ENCODE measurements around the gene BRIP1. TPM values are rescaled to one million over a fixed set of nuclear protein-coding genes. Genes with fewer than 3 reads are reported as not detected.

Gene BRIP1
- total RNA-seq, 1 experiment from 2014 or later = 20.2 TPM

DNA sequence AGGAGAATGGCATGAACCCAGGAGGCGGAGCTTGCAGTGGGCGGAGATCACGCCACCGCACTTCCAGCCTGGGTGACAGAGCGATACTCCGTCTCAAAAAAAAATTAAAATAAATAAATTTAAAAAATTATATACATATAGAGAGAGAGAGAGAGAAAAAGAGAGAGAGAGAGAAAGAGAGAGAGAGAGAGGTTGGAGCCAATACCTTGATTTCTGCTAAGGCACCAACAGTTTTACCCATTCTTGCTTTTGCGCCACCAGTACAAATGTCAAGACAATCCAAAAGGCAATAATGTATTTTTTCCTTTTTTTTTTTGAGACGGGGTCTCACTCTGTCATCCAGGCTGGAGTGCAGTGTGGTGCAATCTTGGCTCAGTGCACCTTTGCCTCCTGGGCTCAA is 17.2 kb downstream of the BRIP1 start:
- H2BK120ac ChIP-seq (ENCODE audit: low read depth, low read length, poor library complexity, severe bottlenecking) = no peak overlapping the region
- no peak overlapping the region for H2BK15ac ChIP-seq (ENCODE audit: low read depth, low read length)
- no peak overlapping the region for H3T11ph ChIP-seq (ENCODE audit: low read length)
- Mint-ChIP-seq H3K36me3 (ENCODE audit: insufficient read depth in 1 of 3, low read depth in 3 of 3) (peaks cover 30 to 60% (median 59%) of the 10 kb centered on the region in 3 experiments), H3K4me3 (no peak overlapping the region), H3K27me3 (ENCODE audit: low read depth) (no peaks in the 10 kb centered on the region), H3K9me3 (no peaks in the 10 kb centered on the region), H3K4me1 (no peaks in the 10 kb centered on the region), H3K27ac (no peak overlapping the region)
- H3K27ac ChIP-seq (ENCODE audit: insufficient read length, low read depth, low read length) = no peak overlapping the region
- no peak overlapping the region for H3K9ac ChIP-seq (ENCODE audit: extremely low read depth, insufficient read length, low read length)
- no peak overlapping the region for H2BK12ac ChIP-seq (ENCODE audit: insufficient read length, low read depth, low read length)
- H3K79me2 ChIP-seq (ENCODE audit: insufficient read depth, low read length) = no peaks in the 10 kb centered on the region
- H2BK20ac ChIP-seq (ENCODE audit: low read depth, low read length, poor library complexity, severe bottlenecking) = no peak overlapping the region
- no peak for DNase-seq
- H2AK5ac ChIP-seq (ENCODE audit: insufficient read length, low read length) = no peak overlapping the region
- no peaks in the 10 kb centered on the region for H3K4me1 ChIP-seq (ENCODE audit: insufficient read depth, low read length)
- no peaks in the 10 kb centered on the region for H3K79me1 ChIP-seq (ENCODE audit: insufficient read depth, low read depth, low read length, poor library complexity, severe bottlenecking)
- H3K18ac ChIP-seq (ENCODE audit: insufficient read length, low read depth, low read length) = no peak overlapping the region
- H3K56ac ChIP-seq (ENCODE audit: insufficient read length, low read depth, low read length) = no peak overlapping the region
- WGBS (ENCODE audit: extremely low coverage, insufficient read length, low lambda C conversion rate) = no CpG with 5 or more reads among the region's 8 CpGs
- H3K9me3 ChIP-seq (ENCODE audit: control insufficient read depth, low read depth, low read length) = no peaks in the 10 kb centered on the region
- H4K20me1 ChIP-seq (ENCODE audit: control insufficient read depth, insufficient read depth, insufficient read length) = no peaks in the 10 kb centered on the region
- H4K5ac ChIP-seq (ENCODE audit: insufficient read length, low read depth, low read length) = no peak overlapping the region
- H3K23me2 ChIP-seq (ENCODE audit: insufficient read length, low read depth, low read length, poor library complexity, severe bottlenecking) = no peaks in the 10 kb centered on the region
- H3K4me2 ChIP-seq (ENCODE audit: insufficient read depth, insufficient read length, low read length) = no peak overlapping the region
- no peak overlapping the region for H3K14ac ChIP-seq (ENCODE audit: insufficient read depth, low read length)
- H2AFZ ChIP-seq (ENCODE audit: low read length) = no peak overlapping the region
- H4K91ac ChIP-seq (ENCODE audit: insufficient read length, low read depth, low read length) = no peak overlapping the region
- no peak overlapping the region for H4K8ac ChIP-seq (replicated peaks; ENCODE audit: insufficient read length, low read depth, low read length)
- H3K4ac ChIP-seq (ENCODE audit: low read depth, low read length) = no peak overlapping the region
- H3K23ac ChIP-seq (ENCODE audit: insufficient read length, low read depth, low read length) = no peak overlapping the region
- no peaks in the 10 kb centered on the region for H3K27me3 ChIP-seq (ENCODE audit: insufficient read depth, low read length)
- H2BK5ac ChIP-seq (ENCODE audit: insufficient read length, low read length) = no peak overlapping the region
- TF ChIP-seq, protein P1, sequence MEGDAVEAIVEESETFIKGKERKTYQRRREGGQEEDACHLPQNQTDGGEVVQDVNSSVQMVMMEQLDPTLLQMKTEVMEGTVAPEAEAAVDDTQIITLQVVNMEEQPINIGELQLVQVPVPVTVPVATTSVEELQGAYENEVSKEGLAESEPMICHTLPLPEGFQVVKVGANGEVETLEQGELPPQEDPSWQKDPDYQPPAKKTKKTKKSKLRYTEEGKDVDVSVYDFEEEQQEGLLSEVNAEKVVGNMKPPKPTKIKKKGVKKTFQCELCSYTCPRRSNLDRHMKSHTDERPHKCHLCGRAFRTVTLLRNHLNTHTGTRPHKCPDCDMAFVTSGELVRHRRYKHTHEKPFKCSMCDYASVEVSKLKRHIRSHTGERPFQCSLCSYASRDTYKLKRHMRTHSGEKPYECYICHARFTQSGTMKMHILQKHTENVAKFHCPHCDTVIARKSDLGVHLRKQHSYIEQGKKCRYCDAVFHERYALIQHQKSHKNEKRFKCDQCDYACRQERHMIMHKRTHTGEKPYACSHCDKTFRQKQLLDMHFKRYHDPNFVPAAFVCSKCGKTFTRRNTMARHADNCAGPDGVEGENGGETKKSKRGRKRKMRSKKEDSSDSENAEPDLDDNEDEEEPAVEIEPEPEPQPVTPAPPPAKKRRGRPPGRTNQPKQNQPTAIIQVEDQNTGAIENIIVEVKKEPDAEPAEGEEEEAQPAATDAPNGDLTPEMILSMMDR (conservative IDR thresholded peaks at IDR 0.05) = no peak
